ENCODE measurements around the gene PLSCR4.

DNA sequence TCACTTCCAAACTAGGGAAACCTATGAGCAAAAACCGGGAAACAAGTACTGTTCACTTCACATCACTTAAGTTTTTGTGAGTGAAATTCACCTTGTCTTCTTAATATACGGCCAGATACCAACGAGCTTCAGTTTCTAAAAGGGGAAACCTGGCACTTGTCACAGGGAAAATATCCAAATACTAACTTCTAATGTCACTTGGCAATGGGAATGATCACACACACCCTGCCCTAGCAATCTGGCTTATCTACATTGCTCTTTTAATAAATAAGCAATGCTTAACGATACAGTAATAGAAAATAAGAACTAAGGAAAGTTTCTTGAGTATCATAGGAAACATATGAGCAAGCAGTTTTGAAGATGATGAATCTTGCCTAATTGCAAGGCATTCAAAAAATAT lies 55.3 kb downstream of the PLSCR4 start:
- TF ChIP-seq, protein P1, sequence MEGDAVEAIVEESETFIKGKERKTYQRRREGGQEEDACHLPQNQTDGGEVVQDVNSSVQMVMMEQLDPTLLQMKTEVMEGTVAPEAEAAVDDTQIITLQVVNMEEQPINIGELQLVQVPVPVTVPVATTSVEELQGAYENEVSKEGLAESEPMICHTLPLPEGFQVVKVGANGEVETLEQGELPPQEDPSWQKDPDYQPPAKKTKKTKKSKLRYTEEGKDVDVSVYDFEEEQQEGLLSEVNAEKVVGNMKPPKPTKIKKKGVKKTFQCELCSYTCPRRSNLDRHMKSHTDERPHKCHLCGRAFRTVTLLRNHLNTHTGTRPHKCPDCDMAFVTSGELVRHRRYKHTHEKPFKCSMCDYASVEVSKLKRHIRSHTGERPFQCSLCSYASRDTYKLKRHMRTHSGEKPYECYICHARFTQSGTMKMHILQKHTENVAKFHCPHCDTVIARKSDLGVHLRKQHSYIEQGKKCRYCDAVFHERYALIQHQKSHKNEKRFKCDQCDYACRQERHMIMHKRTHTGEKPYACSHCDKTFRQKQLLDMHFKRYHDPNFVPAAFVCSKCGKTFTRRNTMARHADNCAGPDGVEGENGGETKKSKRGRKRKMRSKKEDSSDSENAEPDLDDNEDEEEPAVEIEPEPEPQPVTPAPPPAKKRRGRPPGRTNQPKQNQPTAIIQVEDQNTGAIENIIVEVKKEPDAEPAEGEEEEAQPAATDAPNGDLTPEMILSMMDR (IDR thresholded peaks at IDR 0.05; ENCODE audit: low read depth, low read length, missing input control) = no peak
- TF ChIP-seq, protein P2, sequence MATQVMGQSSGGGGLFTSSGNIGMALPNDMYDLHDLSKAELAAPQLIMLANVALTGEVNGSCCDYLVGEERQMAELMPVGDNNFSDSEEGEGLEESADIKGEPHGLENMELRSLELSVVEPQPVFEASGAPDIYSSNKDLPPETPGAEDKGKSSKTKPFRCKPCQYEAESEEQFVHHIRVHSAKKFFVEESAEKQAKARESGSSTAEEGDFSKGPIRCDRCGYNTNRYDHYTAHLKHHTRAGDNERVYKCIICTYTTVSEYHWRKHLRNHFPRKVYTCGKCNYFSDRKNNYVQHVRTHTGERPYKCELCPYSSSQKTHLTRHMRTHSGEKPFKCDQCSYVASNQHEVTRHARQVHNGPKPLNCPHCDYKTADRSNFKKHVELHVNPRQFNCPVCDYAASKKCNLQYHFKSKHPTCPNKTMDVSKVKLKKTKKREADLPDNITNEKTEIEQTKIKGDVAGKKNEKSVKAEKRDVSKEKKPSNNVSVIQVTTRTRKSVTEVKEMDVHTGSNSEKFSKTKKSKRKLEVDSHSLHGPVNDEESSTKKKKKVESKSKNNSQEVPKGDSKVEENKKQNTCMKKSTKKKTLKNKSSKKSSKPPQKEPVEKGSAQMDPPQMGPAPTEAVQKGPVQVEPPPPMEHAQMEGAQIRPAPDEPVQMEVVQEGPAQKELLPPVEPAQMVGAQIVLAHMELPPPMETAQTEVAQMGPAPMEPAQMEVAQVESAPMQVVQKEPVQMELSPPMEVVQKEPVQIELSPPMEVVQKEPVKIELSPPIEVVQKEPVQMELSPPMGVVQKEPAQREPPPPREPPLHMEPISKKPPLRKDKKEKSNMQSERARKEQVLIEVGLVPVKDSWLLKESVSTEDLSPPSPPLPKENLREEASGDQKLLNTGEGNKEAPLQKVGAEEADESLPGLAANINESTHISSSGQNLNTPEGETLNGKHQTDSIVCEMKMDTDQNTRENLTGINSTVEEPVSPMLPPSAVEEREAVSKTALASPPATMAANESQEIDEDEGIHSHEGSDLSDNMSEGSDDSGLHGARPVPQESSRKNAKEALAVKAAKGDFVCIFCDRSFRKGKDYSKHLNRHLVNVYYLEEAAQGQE (IDR thresholded peaks at IDR 0.05) = no peak
- TF ChIP-seq GABPA (IDR thresholded peaks at IDR 0.05 in 1 of 2, conservative IDR thresholded peaks at IDR 0.05 in 1 of 2) (no peak), FOXA1 (IDR thresholded peaks at IDR 0.05) (no peak), SP1 (IDR thresholded peaks at IDR 0.05) (no peak), RAD21 (IDR thresholded peaks at IDR 0.05) (no peak), TAF1 (conservative IDR thresholded peaks at IDR 0.05) (no peak), RXRA (IDR thresholded peaks at IDR 0.05) (no peak), EGR1 (IDR thresholded peaks at IDR 0.05; ENCODE audit: low read depth in 2 of 2) (no peak), JUND (IDR thresholded peaks at IDR 0.05) (no peak), YY1 (IDR thresholded peaks at IDR 0.05) (no peak)
- TF ChIP-seq, protein P3, sequence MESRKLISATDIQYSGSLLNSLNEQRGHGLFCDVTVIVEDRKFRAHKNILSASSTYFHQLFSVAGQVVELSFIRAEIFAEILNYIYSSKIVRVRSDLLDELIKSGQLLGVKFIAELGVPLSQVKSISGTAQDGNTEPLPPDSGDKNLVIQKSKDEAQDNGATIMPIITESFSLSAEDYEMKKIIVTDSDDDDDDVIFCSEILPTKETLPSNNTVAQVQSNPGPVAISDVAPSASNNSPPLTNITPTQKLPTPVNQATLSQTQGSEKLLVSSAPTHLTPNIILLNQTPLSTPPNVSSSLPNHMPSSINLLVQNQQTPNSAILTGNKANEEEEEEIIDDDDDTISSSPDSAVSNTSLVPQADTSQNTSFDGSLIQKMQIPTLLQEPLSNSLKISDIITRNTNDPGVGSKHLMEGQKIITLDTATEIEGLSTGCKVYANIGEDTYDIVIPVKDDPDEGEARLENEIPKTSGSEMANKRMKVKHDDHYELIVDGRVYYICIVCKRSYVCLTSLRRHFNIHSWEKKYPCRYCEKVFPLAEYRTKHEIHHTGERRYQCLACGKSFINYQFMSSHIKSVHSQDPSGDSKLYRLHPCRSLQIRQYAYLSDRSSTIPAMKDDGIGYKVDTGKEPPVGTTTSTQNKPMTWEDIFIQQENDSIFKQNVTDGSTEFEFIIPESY (IDR thresholded peaks at IDR 0.05) = no peak
- TF ChIP-seq, protein P4, sequence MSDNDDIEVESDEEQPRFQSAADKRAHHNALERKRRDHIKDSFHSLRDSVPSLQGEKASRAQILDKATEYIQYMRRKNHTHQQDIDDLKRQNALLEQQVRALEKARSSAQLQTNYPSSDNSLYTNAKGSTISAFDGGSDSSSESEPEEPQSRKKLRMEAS (IDR thresholded peaks at IDR 0.05) = no peak
